PC-9 (cell line): ENCODE data around the gene ZNF629.

ENCODE experiments used
- CTCF ChIP-seq: fragments of 200-600 bp; sonication (generic); conservative IDR thresholded peaks from 2 replicates; pipeline ENCODE4 v1.6.1; 2017; ENCODE audit warnings: mixed run types, antibody characterized with exemption, mild to moderate bottlenecking, moderate library complexity
- EZH2 ChIP-seq: fragments of 200-600 bp; sonication (generic); IDR thresholded peaks from 2 replicates; pipeline ENCODE4 v1.8.0; 2017; ENCODE audit warnings: antibody characterized with exemption, low read depth

- no peak for TF ChIP-seq CTCF
- TF ChIP-seq EZH2, result no peak
Observed at GRCh38 chr16:30821891-30822290, 34.9 kb upstream of the ZNF629 start.
